ENCODE results near the gene NDRG3. TPM values are rescaled to one million over a fixed set of nuclear protein-coding genes. Genes with fewer than 3 reads are reported as not detected.

NDRG3 gene
- 19.5 and 20.1 TPM in 2 replicates for total RNA-seq

GRCh38 chr20:36745927-36746659 is at the start of gene NDRG3:
Gene NDRG3, minus strand, starts transcription at chr20:36746090. Its CDS starts 24,355 bp downstream, at chr20:36721735.

GRCh38 chr20:36773597-36774390 is 27.9 kb upstream of the NDRG3 start, which contains the start of gene DSN1:
Gene DSN1, minus strand, starts transcription at chr20:36773763. Its CDS starts 2,305 bp downstream, at chr20:36771458.

DNA sequence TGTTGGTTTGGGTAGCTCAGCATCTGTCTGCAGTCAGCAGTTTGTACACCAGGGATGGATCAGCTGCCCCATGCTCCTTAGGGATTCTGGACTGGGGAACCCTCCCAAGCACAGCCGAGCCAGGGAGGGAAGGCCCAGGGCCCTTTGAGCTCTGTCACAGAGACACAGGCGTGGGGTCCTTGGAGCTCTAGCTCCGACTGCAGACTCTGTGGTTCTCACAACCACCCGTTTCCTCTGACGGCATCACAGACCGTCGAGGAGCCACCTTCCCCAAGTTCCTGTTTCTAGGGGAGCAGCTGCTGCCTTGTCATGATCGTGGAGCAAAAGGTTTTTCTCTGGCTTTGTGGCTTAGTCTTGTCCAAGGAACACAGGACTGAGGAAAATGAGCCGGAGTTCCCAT is 99.9 kb downstream of the NDRG3 start, which contains the start of gene SLA2:
Gene SLA2 (minus strand): TSS at position 199 of the 400 bp plus-strand sequence. CDS start 4,861 bp downstream, outside the sequence.

DNA sequence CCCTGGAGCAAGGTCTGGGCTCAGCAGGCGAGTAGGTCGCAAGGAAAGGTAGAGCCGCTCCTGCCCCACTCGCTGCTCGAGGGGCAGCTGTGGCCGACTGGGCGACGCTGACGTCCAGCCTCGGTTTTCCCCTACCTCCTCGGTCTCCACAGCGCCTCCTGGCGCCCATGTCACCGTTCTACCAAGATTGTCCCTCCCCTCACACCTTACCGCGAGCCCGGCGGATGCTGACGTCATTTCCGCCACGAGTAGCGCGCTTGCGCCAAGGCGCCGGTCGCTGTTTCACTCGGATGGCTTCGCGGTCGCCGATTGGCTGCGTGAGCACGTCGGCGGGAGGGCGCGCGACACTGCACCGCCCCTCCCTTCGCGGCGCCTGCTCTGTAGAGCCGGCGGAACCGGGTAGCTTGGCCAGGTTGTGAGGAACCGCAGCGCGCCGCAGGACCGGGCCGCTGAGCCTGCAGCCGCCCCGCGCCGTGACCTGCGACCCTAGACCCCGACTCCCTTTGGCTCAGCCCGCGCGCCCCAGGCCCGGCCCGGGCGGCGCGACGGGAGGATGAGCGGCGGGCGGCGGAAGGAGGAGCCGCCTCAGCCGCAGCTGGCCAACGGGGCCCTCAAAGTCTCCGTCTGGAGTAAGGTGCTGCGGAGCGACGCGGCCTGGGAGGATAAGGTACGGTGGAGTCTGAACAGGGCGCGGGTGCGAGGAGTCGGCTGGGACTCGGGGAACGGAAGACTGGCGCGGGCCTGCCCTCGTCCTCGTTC is 140.3 kb downstream of the NDRG3 start, which contains the start of gene RAB5IF:
Gene RAB5IF (plus strand): TSS at position 381 of the 759 bp plus-strand sequence. CDS start 173 bp downstream, at position 554.

Other genes starting within 250 kb of the NDRG3 start
- gene MYL9, start 204.6 kb downstream of the NDRG3 start, total RNA-seq: 7.2 and 18.2 TPM in 2 replicates
- gene TGIF2, start 172.5 kb downstream of the NDRG3 start, total RNA-seq: 2.4 and 4.6 TPM in 2 replicates
- gene RAB5IF, start 140.3 kb downstream of the NDRG3 start, total RNA-seq: 65.6 and 85.7 TPM in 2 replicates
- not detected in 2 replicates for gene SLA2, start 99.9 kb downstream of the NDRG3 start, total RNA-seq
- 14.5 and 46.4 TPM in 2 replicates for gene DSN1, start 27.7 kb upstream of the NDRG3 start, total RNA-seq
- gene TLDC2, start 130.0 kb upstream of the NDRG3 start, total RNA-seq: 0.11 TPM in 1 of 2 replicates, not detected in the other
- 20.6 and 23.2 TPM in 2 replicates for gene SAMHD1, start 205.6 kb upstream of the NDRG3 start, total RNA-seq